Endothelial cell of umbilical vein (primary cell): ENCODE results near the gene CEP152. TPM values are rescaled to one million over a fixed set of nuclear protein-coding genes. Genes with fewer than 3 reads are reported as not detected.

ENCODE experiments used
- BruUV-seq: library from RNA; stranded (reverse); fragments of 400-500 nt; replicated peaks from 2 replicates; lab custom pipeline; 2021; lab: Mats Ljungman, UMichigan
- CTCF ChIA-PET: fragments of 300-600, 350-600 bp; sonication (Branson Sonifier 250); formaldehyde crosslinking; loops from one replicate; lab custom pipeline; 2021; ENCODE audit warnings: antibody characterized with exemption, inconsistent platforms; lab: Charles Lee
- POLR2A ChIA-PET: fragments of 300-600, 350-600 bp; sonication (Branson Sonifier 250); formaldehyde crosslinking; loops from one replicate; lab custom pipeline; 2021; ENCODE audit warnings: antibody characterized with exemption, inconsistent platforms; lab: Charles Lee
- DNase-seq: peaks from one replicate; pipeline ENCODE4 v3.0.0-alpha.2; 2011; ENCODE audit warnings: low read depth, low spot score
- FAIRE-seq: peaks from 2 replicates; lab custom pipeline; 2011; peaks lifted over from hg19 to GRCh38; lab: Jason Lieb, UNC
- H2AFZ ChIP-seq: 2 replicates; pipeline ENCODE4 v1.6.0; 2012; ENCODE audit warnings: low read depth, low read length, control low read depth, inconsistent platforms
- H3K27ac ChIP-seq: 2 replicates; pipeline ENCODE4 v1.5.1; 2011; ENCODE audit warnings: low read depth, mild to moderate bottlenecking, control low read depth, low read length, moderate library complexity; ENCODE audit not compliant: insufficient read depth
- H3K27me3 ChIP-seq, 2 experiments: 2 replicates each; pipeline versions ENCODE4 v1.6.0 to v1.6.1; 2011; ENCODE audit warnings: low read length in 2 of 2, mixed read lengths in 1 of 2; ENCODE audit not compliant: control insufficient read depth in 2 of 2, insufficient read depth in 2 of 2
- H3K36me3 ChIP-seq, 2 experiments: 2 replicates in 1 of 2; 3 replicates in 1 of 2; pipeline ENCODE4 v1.5.1; 2011; ENCODE audit warnings: low read length in 2 of 2, mild to moderate bottlenecking in 1 of 2, moderate library complexity in 1 of 2; ENCODE audit not compliant: control insufficient read depth in 2 of 2, insufficient read depth in 2 of 2; ENCODE audit errors: extremely low read depth in 1 of 2
- H3K4me1 ChIP-seq: 3 replicates; pipeline ENCODE4 v1.5.1; 2011; ENCODE audit warnings: mild to moderate bottlenecking, low read length; ENCODE audit not compliant: control insufficient read depth, insufficient read depth; ENCODE audit errors: extremely low read depth
- H3K4me2 ChIP-seq: 2 replicates; pipeline ENCODE4 v1.6.1; 2011; ENCODE audit warnings: low read length, control low read depth, mixed read lengths; ENCODE audit not compliant: insufficient read depth
- H3K4me3 ChIP-seq, 3 experiments: fragments of 200-600 bp in 1 of 3; sonication (generic), shearing (Covaris generic) in 1 of 3; replicated peaks in 1 of 3; 2 replicates each; pipeline ENCODE4 v1.5.1; 2011 to 2016; ENCODE audit warnings: control low read depth in 3 of 3, low read length in 3 of 3, mild to moderate bottlenecking in 2 of 3, inconsistent platforms in 1 of 3, low read depth in 1 of 3, moderate library complexity in 1 of 3; ENCODE audit not compliant: insufficient read depth in 1 of 3
- H3K79me2 ChIP-seq: 2 replicates; pipeline ENCODE4 v1.6.0; 2012; ENCODE audit warnings: low read length, inconsistent platforms; ENCODE audit not compliant: control insufficient read depth, insufficient read depth
- H3K9ac ChIP-seq: replicated peaks from 2 replicates; pipeline ENCODE3; 2011; ENCODE audit warnings: low read length, control low read depth; ENCODE audit not compliant: insufficient read depth; ENCODE audit errors: extremely low read depth
- H3K9me1 ChIP-seq: replicated peaks from 3 replicates; pipeline ENCODE4 v1.6.0; 2011; ENCODE audit warnings: mild to moderate bottlenecking, low read length; ENCODE audit not compliant: control insufficient read depth, insufficient read depth; ENCODE audit errors: extremely low read depth
- H3K9me3 ChIP-seq: replicated peaks from 2 replicates; pipeline ENCODE4 v1.5.1; 2012; ENCODE audit warnings: low read length, inconsistent platforms; ENCODE audit not compliant: control insufficient read depth, insufficient read depth
- H4K20me1 ChIP-seq: replicated peaks from 2 replicates; pipeline ENCODE3; 2011; ENCODE audit warnings: mild to moderate bottlenecking, low read length; ENCODE audit not compliant: control insufficient read depth, insufficient read depth; ENCODE audit errors: extremely low read depth
- EZH2 ChIP-seq: IDR thresholded peaks from 2 replicates; pipeline ENCODE4 v1.6.1; 2012; ENCODE audit warnings: borderline replicate concordance, low read depth, mild to moderate bottlenecking, moderate library complexity, low read length, inconsistent platforms; ENCODE audit not compliant: severe bottlenecking
- FOS ChIP-seq: IDR thresholded peaks from 2 replicates; pipeline ENCODE4 v1.6.1; 2011; ENCODE audit warnings: mild to moderate bottlenecking, low read length, moderate library complexity, borderline replicate concordance; ENCODE audit not compliant: insufficient read depth
- GATA2 ChIP-seq: IDR thresholded peaks from 2 replicates; pipeline ENCODE4 v1.7.0; 2011; ENCODE audit warnings: low read depth, mild to moderate bottlenecking, moderate library complexity, mixed read lengths, low read length; ENCODE audit not compliant: insufficient read length, insufficient read depth
- JUN ChIP-seq: IDR thresholded peaks from 2 replicates; pipeline ENCODE4 v1.6.1; 2011; ENCODE audit warnings: borderline replicate concordance, low read depth; ENCODE audit not compliant: insufficient read length, insufficient read depth
- MYC ChIP-seq: IDR thresholded peaks from one replicate; pipeline ENCODE4 v1.6.1; 2011; ENCODE audit warnings: mild to moderate bottlenecking, low read depth, low read length
- POLR2A ChIP-seq: IDR thresholded peaks from 2 replicates; pipeline ENCODE4 v1.6.1; 2012; ENCODE audit warnings: low read depth, mild to moderate bottlenecking, control low read depth, low read length
- POLR2AphosphoS5 ChIP-seq: IDR thresholded peaks from 2 replicates; pipeline ENCODE4 v1.6.1; 2012; ENCODE audit warnings: low read depth, mild to moderate bottlenecking, control low read depth, low read length, moderate library complexity; ENCODE audit not compliant: insufficient read depth
- dilution Hi-C: fragments of 300-500 bp; cut with MboI; formaldehyde crosslinking; loops from one replicate; pipeline ENCODE4 v1.15.0; 2019; ENCODE audit warnings: low sequenced_read_pairs; ENCODE audit not compliant: extremely low pct_ligation_motif_present
- intact Hi-C: fragments of 100-400 bp; cut with micrococcal nuclease; formaldehyde crosslinking; loops from one replicate; pipeline ENCODE4 v1.10.0; 2022
- polyA plus RNA-seq, 4 experiments: library from polyadenylated mRNA; depleted of rRNA in 3 of 4; stranded (reverse) in 3 of 4; unstranded in 1 of 4; fragments of >200 nt; gene quantifications; 2 replicates each; pipeline versions ENCODE4 v1.2.1 to v1.2.3, GENCODE V29; 2011 to 2012; ENCODE audit warnings: missing spikeins in 1 of 4
- total RNA-seq: library from RNA; stranded (reverse); gene quantifications from 2 replicates; pipeline ENCODE4 v1.2.3, GENCODE V29; 2021
- TF ChIP-seq, protein P1 (sequence below): IDR thresholded peaks from 2 replicates; pipeline ENCODE4 v1.6.1; 2011; ENCODE audit not compliant: insufficient read depth, insufficient read length
- TF ChIP-seq, protein P2 (sequence below), 2 donors: IDR thresholded peaks; 1 replicate in 1 of 2; 2 replicates in 1 of 2; pipeline ENCODE4 v1.5.1; 2011; ENCODE audit warnings: low read length in 2 of 2, mild to moderate bottlenecking in 2 of 2, moderate library complexity in 2 of 2, control low read depth in 1 of 2, inconsistent platforms in 1 of 2, low read depth in 1 of 2; ENCODE audit not compliant: insufficient read depth in 1 of 2; ENCODE audit errors: extremely low read depth in 1 of 2

Gene CEP152
- total and polyA plus RNA-seq, 2 donors (not counting 3 experiments of a cell fraction or from before 2014, with no cell fraction given): 3.0 to 15.7 TPM

DNA sequence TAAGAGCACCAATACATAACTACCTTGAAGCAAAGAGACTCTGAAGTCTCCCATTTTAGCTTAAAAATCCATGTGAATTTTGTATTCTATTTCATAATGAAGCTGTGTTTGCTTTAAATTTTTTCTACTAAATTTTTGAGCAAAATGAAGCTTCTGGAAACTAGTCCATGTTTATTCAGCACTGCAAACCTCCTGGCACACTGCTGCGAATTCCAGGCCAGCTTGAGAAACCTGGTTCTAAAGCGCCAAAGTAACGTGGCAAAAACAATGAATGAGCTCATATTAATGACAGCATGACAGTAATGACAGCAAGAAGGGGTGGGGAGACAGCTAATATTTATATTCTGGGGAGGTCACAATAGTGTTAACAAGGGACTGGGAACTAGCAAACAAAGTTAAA lies 25.7 kb downstream of the CEP152 start:
- DNase-seq (no peak), FAIRE-seq (no peak)
- dilution Hi-C loops (no loop called here), intact Hi-C loops (no loop called here)
- Histone ChIP-seq H2AFZ (no peak overlapping the region), H4K20me1 (no peaks in the 10 kb centered on the region), H3K4me1 (no peaks in the 10 kb centered on the region), H3K9ac (no peak overlapping the region), H3K9me3 (no peaks in the 10 kb centered on the region), H3K9me1 (peaks cover 2% of the 10 kb centered on the region), H3K27me3 (no peaks in the 10 kb centered on the region), H3K36me3 (peaks cover 3 to 18% of the 10 kb centered on the region in 2 experiments), H3K4me3 (no peak overlapping the region), H3K4me2 (no peak overlapping the region), H3K79me2 (no peaks in the 10 kb centered on the region), H3K27ac (no peak overlapping the region)
- TF ChIP-seq POLR2AphosphoS5: no peak
- TF ChIP-seq MYC: no peak
- TF ChIP-seq EZH2: no peak
- no peak for TF ChIP-seq FOS
- TF ChIP-seq POLR2A: no peak
- TF ChIP-seq, protein P1, sequence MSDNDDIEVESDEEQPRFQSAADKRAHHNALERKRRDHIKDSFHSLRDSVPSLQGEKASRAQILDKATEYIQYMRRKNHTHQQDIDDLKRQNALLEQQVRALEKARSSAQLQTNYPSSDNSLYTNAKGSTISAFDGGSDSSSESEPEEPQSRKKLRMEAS: no peak
- TF ChIP-seq GATA2: no peak
- TF ChIP-seq JUN: no peak
- CTCF ChIA-PET: interaction anchor here (1.1 to 2.5 kb wide), 4 partner anchors 10 to 140 kb away, joined by 4 to 9 read pairs (median 5); partner anchors contain the start of gene FBN1
- no TSS peak for BruUV-seq
- POLR2A ChIA-PET: no interaction called here

GRCh38 chr15:48784756-48785155 lies 26.1 kb downstream of the CEP152 start:
- FAIRE-seq (no peak), DNase-seq (no peak)
- TF ChIP-seq, protein P2, sequence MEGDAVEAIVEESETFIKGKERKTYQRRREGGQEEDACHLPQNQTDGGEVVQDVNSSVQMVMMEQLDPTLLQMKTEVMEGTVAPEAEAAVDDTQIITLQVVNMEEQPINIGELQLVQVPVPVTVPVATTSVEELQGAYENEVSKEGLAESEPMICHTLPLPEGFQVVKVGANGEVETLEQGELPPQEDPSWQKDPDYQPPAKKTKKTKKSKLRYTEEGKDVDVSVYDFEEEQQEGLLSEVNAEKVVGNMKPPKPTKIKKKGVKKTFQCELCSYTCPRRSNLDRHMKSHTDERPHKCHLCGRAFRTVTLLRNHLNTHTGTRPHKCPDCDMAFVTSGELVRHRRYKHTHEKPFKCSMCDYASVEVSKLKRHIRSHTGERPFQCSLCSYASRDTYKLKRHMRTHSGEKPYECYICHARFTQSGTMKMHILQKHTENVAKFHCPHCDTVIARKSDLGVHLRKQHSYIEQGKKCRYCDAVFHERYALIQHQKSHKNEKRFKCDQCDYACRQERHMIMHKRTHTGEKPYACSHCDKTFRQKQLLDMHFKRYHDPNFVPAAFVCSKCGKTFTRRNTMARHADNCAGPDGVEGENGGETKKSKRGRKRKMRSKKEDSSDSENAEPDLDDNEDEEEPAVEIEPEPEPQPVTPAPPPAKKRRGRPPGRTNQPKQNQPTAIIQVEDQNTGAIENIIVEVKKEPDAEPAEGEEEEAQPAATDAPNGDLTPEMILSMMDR (IDR thresholded peaks at IDR 0.05; ENCODE audit: extremely low read depth in 1 of 2, insufficient read depth in 1 of 2, low read depth in 1 of 2, low read length in 2 of 2): no peak
- no peak for TF ChIP-seq MYC
- no peak for TF ChIP-seq GATA2
- Histone ChIP-seq H3K36me3 (peaks cover 3 to 18% of the 10 kb centered on the region in 2 experiments), H3K9me1 (peaks cover 2% of the 10 kb centered on the region), H3K4me2 (no peak overlapping the region), H2AFZ (no peak overlapping the region), H3K27me3 (no peaks in the 10 kb centered on the region), H3K79me2 (no peaks in the 10 kb centered on the region), H3K9me3 (no peaks in the 10 kb centered on the region), H3K4me3 (no peak overlapping the region), H3K27ac (no peak overlapping the region), H3K4me1 (no peaks in the 10 kb centered on the region), H4K20me1 (no peaks in the 10 kb centered on the region), H3K9ac (no peak overlapping the region)
- POLR2A ChIA-PET: no interaction called here
- dilution Hi-C loops (no loop called here), intact Hi-C loops (no loop called here)
- no TSS peak for BruUV-seq
- CTCF ChIA-PET: interaction anchor here (1.6 to 2.5 kb wide), 3 partner anchors 9 to 16 kb away, joined by 4 to 9 read pairs (median 6); no protein-coding TSS in a partner anchor
